Measurements from ENCODE around the gene CRAMP1. TPM values are rescaled to one million over a fixed set of nuclear protein-coding genes. Genes with fewer than 3 reads are reported as not detected.

The CRAMP1 gene
- total RNA-seq, 1 experiment from 2014 or later, result 29.7 TPM

DNA sequence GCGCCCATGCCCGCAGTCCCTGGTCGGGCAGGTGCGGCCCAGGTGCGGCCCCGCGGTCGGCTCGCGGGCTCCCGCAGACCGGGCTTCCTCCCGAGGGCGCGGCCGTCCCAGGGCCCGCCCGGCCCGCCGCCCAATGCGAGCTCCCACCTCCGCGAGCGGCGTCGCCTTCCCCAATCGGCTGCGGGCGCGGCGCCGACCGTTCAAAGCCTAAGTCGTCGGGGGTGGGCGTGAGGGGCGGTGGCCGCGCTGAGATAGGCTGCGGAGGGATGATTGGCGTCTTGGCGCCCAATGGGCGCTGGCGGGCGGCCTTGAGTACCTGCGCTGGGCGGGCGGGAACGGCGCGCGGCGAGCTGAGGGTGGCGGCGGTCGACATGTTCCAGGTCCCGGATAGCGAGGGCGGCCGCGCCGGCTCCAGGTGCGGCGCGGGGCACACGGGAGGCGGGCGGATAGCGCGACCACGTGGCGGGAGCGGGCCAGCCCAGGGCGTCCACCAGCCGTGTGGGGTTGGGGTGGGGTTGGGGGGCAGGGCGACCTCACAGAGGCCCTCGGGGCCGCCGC, 65.9 kb downstream of the CRAMP1 start, which contains the start of gene JPT2:
JPT2 (plus strand) TSS at position 338 of the 558 bp plus-strand sequence; CDS start at position 372, 34 bp downstream.
- intact Hi-C loops (cut with micrococcal nuclease; ENCODE audit: unreplicated experiment), result no loop called here
- CTCF ChIA-PET, result interaction anchor here (0.6 to 2.3 kb wide), 7 partner anchors 8 to 381 kb away, joined by 3 to 20 read pairs (median 4); partner anchors contain the start of gene MAPK8IP3

GRCh38 chr16:1678500-1679098, 66.4 kb downstream of the CRAMP1 start:
- Mint-ChIP-seq H3K27me3 (ENCODE audit: unreplicated experiment) (no peaks in the 10 kb centered on the region), H3K4me1 (ENCODE audit: low read depth, unreplicated experiment) (peaks cover 34% of the 10 kb centered on the region), H3K9me3 (ENCODE audit: low read depth, unreplicated experiment) (no peaks in the 10 kb centered on the region), H3K27ac (ENCODE audit: unreplicated experiment) (peak overlapping the region; percentile 92), H3K4me3 (ENCODE audit: low read depth, unreplicated experiment) (peak overlapping the region; percentile 89), H3K36me3 (ENCODE audit: insufficient read depth, unreplicated experiment) (peaks cover 72% of the 10 kb centered on the region)
- CTCF ChIA-PET, result interaction anchor here (0.6 to 2.3 kb wide), 6 partner anchors 8 to 382 kb away, joined by 3 to 20 read pairs (median 4); partner anchors contain the start of gene MAPK8IP3
- TF ChIP-seq, protein P1, sequence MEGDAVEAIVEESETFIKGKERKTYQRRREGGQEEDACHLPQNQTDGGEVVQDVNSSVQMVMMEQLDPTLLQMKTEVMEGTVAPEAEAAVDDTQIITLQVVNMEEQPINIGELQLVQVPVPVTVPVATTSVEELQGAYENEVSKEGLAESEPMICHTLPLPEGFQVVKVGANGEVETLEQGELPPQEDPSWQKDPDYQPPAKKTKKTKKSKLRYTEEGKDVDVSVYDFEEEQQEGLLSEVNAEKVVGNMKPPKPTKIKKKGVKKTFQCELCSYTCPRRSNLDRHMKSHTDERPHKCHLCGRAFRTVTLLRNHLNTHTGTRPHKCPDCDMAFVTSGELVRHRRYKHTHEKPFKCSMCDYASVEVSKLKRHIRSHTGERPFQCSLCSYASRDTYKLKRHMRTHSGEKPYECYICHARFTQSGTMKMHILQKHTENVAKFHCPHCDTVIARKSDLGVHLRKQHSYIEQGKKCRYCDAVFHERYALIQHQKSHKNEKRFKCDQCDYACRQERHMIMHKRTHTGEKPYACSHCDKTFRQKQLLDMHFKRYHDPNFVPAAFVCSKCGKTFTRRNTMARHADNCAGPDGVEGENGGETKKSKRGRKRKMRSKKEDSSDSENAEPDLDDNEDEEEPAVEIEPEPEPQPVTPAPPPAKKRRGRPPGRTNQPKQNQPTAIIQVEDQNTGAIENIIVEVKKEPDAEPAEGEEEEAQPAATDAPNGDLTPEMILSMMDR (IDR thresholded peaks at IDR 0.05; ENCODE audit: unreplicated experiment), result no peak
- BruUV-seq (replicated peaks), result no TSS peak
- intact Hi-C loops (cut with micrococcal nuclease; ENCODE audit: unreplicated experiment), result no loop called here
- peak; percentile 46 for DNase-seq

More for the DNA sequence above, 65.9 kb downstream of the CRAMP1 start, which contains the start of gene JPT2:
- Mint-ChIP-seq H3K36me3 (ENCODE audit: insufficient read depth, unreplicated experiment) (peaks cover 72% of the 10 kb centered on the region), H3K27ac (ENCODE audit: unreplicated experiment) (peak within 1 kb of the TSS; percentile 92), H3K4me3 (ENCODE audit: low read depth, unreplicated experiment) (peak within 1 kb of the TSS; percentile 89), H3K9me3 (ENCODE audit: low read depth, unreplicated experiment) (no peaks in the 10 kb centered on the region), H3K4me1 (ENCODE audit: low read depth, unreplicated experiment) (peaks cover 34% of the 10 kb centered on the region), H3K27me3 (ENCODE audit: unreplicated experiment) (no peaks in the 10 kb centered on the region)
- BruUV-seq (replicated peaks), result no TSS peak
- TF ChIP-seq, protein P1 (IDR thresholded peaks at IDR 0.05; ENCODE audit: unreplicated experiment), result no peak
- peak; percentile 99 for DNase-seq

GRCh38 chr16:1680361-1680760, 68.2 kb downstream of the CRAMP1 start:
- Mint-ChIP-seq H3K27ac (ENCODE audit: unreplicated experiment) (peak overlapping the region; percentile 13), H3K27me3 (ENCODE audit: unreplicated experiment) (no peaks in the 10 kb centered on the region), H3K9me3 (ENCODE audit: low read depth, unreplicated experiment) (no peaks in the 10 kb centered on the region), H3K36me3 (ENCODE audit: insufficient read depth, unreplicated experiment) (peaks cover 86% of the 10 kb centered on the region), H3K4me1 (ENCODE audit: low read depth, unreplicated experiment) (peaks cover 26% of the 10 kb centered on the region), H3K4me3 (ENCODE audit: low read depth, unreplicated experiment) (peak overlapping the region; percentile 39)
- TF ChIP-seq, protein P1 (IDR thresholded peaks at IDR 0.05; ENCODE audit: unreplicated experiment), result no peak
- intact Hi-C loops (cut with micrococcal nuclease; ENCODE audit: unreplicated experiment), result no loop called here
- CTCF ChIA-PET, result no interaction called here
- no peak for DNase-seq
- no TSS peak for BruUV-seq (replicated peaks)

GRCh38 chr16:1681032-1681431, 68.9 kb downstream of the CRAMP1 start:
- H3K36me3 Mint-ChIP-seq (ENCODE audit: insufficient read depth, unreplicated experiment), result peaks cover 92% of the 10 kb centered on the region
- BruUV-seq (replicated peaks), result no TSS peak
- peak overlapping the region; percentile 13 for H3K27ac Mint-ChIP-seq (ENCODE audit: unreplicated experiment)
- intact Hi-C loops (cut with micrococcal nuclease; ENCODE audit: unreplicated experiment), result no loop called here
- peaks cover 24% of the 10 kb centered on the region for H3K4me1 Mint-ChIP-seq (ENCODE audit: low read depth, unreplicated experiment)
- CTCF ChIA-PET, result no interaction called here
- H3K27me3 Mint-ChIP-seq (ENCODE audit: unreplicated experiment), result no peaks in the 10 kb centered on the region
- TF ChIP-seq, protein P1 (IDR thresholded peaks at IDR 0.05; ENCODE audit: unreplicated experiment), result no peak
- no peak overlapping the region for H3K4me3 Mint-ChIP-seq (ENCODE audit: low read depth, unreplicated experiment)
- DNase-seq, result no peak
- H3K9me3 Mint-ChIP-seq (ENCODE audit: low read depth, unreplicated experiment), result no peaks in the 10 kb centered on the region
